Dedifferentiated amniotic fluid mesenchymal stem cell (primary cell): ENCODE data around the gene CDH13.

Experiments
- DNase-seq: peaks from one replicate; pipeline ENCODE4 v3.0.0-alpha.2; 2016; ENCODE audit errors: extremely low spot score

The CDH13 gene

DNA sequence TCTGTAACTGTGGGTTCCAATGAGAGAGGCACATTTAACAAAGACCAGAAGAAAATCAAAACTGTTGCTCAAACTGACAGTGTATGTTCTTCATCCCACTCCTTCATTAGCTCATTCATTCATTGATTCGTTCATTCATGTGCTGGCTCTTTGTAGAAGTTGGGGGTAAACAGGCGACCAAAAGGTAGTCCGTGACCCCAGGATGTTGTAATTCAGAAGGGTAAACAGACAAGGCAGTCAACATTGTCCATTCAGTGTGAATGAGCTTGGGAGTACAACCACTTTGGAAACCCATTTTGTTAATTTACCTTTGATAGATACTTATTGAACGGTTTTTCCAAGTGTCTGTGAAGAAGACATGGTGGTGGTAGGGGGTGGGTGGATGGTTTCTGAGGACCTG is 26.1 kb downstream of the CDH13 start:
- no peak for DNase-seq

DNA sequence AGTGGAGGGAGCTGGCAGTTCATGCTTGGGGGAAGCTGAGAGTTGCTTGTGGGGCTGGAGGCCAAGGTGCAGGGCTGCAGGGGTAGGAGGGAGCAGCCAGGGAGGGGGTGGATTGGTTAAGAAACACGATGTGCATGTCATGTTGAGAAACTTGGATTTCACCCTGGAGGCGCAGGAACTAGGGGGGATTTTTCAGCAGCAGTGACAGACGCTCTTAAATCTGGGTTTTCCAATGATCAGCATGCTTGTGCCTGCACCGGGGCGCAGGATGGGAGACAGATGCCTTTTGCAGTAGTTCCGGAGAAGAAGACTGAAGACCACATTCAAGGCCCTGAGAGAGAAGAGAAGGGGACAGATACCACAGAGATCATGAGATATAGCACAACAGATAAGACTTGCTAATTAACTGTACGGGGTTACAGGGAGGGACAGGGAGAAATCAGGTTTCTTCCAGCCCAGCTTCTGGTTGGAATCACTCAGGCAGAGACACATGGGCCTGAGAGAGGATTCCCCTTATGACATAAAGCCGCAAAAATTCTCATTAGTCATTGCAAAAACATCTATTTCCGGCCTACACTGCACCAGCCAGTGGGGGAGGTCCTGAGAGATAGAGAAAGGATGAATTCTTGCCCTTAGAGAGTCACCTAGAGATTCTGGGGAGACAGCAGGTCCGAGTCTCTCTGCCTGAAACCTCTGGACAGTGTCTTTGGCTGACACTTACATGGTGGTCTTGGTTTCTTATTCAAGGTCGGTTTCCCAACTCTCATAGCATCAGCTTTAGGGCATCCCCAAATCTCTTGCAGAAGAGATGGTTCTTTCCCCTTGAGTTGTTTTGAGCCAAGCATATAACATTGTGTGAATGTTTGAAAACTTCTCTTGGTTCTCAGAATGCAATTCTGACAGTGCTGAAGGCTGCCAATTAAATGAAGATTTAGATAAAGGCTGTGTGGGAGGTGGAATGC is 27.1 kb downstream of the CDH13 start:
- DNase-seq: peak; percentile 87

DNA sequence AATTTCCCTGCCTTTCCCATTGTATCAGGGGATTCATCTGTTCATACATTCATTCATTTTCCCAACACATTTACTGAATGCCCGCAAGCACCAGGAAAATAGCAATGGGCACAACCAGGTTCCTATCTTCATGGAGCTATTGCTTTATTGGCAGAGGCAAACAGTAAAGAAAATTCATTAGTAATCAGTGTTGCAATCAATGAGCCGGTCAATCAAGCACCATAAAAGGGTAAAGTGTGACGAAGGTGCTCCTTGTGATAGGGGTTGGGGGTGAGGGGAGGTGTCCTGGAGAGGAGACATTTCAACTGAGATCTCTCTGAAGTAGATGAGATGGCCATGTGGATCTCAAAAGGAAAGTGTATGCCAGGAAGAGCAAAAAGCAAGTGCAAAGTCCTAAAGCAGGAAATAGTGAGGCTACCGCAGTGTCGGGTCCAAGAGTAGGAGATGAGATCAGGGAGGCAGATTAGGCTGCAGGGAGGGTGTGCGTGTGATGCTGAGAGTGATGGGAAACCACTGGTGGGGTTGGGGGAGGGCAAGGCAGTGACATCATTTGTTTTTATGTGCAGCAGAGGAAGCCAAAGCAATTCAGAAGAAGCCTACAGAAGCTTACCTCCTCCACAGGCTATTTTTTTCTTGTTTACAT is 28.4 kb downstream of the CDH13 start:
- DNase-seq: peak; percentile 77

DNA sequence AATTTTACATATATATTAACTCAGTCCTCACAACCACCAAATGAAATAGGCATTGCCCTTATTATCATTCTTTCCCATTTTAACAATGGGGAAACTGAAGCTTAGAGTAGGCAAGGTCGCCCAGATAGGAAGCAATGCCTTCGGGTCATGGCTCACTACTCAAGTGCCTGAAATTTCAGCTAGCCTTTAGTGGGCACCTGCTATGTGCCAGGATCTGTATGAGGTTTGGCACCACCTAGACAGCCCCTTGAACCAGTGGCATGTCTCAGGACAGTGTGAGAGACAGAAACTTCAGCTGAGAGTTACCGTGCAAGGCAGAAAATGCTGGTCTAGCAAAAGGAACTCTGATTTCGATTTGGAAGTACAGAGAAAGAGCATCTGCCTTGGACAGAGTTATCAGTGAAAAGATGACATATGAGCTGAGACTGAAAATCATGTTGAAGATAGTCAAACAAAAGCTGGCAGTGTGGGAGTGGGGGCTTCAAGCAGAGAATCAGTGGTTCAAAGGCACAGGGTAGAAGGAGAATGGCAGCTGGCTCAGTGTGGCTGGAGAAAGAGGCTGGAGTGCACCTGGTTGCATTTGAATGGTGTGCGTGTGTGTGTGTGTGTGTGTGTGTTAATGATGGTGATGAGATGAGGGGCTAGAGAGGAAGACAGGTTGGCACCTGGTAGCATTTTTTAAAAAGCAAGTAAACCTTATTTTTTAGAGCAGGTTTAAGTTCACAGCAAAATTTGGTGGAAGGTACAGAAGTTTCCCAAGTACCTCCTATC is 29.1 kb downstream of the CDH13 start:
- no peak for DNase-seq

DNA sequence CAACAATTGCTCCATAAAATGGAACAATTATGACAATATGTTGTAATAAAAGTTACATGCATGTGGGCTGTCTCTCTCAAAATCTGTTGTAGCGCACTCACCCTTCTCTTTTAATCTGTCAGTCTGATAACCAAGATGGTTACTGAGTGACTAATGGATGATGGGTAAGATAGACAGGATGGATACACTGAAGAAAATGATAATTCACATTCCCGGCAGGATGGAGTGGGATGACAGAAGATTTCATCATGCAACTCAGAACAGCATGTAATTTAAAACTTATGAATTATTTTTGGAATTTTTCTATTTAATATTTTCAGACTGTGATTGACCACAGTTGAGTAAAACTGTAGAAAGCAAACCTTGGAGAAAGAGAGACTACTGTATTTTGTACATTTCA is 30.5 kb downstream of the CDH13 start:
- DNase-seq: peak; percentile 95

DNA sequence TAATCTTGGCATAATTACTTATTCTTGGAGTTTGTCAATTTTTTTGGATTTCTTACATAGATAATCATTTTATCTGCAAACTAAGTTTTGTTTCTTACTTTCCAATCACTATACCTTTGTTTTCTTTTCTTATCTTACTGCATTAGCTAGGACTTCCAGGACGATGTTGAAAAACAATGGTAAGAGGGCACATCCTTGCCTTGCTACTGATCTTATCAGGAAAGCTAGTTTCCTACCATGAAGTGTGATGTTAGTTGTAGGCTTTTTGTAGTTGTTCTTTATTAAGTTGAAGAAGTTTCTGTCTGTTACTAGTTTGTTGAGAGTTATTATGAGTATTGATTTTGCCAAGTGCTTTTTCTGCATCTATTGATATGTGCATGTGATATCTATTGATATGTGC is 31.0 kb downstream of the CDH13 start:
- no peak for DNase-seq

DNA sequence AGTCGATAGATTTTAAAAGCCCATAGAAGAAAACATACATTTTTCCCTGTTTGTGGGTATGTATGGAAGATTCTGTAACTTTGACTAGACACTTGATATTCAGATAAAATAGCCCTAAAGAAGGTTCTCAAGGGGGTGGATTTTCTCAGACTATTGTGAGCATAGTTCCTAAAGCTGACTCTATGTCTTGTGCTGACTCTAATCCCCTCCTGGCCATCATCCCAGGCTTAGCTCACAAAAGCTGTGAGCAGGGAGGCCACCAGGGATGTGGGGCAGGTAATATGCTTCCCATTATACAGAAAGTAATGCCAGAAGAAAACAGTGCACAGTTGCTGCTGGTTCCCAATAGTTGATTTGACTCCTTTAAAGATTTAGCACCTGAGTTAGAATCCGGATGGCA is 32.0 kb downstream of the CDH13 start:
- DNase-seq: peak; percentile 44

DNA sequence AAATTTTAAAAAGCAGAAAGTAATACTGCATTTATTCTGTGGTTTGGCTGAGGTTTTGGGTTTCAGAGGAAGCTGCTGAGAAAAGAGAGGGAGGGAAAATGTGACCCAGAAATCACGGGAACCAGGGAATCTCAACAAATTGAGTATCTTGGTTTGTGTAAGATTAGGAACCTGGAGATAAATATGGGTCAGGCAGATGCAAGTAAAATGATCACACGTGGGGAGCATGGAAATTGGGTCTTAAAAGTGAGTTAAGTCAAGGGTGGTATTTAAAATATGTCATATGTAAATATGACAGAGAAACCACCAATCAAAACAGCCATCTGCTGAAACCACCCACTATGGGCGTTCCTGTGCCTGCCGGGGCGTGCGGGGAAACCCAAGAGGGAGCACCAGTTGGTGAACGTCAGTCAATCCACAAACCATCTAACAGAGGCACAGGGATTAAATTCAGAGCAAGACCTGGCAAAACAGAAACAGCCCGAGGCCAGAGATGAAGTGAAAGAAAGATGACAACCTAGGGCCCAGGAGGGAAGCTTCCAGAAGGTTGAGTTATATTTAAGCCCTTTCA is 33.4 kb downstream of the CDH13 start:
- peak; percentile 64 for DNase-seq

DNA sequence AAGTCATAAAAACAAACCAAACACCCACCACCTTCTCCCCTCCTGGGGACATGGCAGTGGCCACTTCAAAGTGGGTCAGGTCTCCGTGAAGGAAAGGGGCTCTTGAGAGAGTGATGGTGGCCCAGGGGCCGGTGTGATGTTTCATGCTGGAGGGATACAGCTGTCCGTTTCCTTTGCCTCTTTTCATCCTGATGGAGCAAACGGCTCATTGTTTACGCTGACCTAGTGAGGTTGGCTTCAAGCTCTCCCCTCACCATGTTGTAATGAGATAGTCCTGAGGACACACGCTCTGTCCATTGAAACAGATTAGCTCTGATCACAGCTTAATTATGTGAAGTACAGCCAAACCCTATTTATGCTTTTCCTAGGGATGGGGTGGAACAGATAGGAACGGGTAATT is 34.2 kb downstream of the CDH13 start:
- no peak for DNase-seq

DNA sequence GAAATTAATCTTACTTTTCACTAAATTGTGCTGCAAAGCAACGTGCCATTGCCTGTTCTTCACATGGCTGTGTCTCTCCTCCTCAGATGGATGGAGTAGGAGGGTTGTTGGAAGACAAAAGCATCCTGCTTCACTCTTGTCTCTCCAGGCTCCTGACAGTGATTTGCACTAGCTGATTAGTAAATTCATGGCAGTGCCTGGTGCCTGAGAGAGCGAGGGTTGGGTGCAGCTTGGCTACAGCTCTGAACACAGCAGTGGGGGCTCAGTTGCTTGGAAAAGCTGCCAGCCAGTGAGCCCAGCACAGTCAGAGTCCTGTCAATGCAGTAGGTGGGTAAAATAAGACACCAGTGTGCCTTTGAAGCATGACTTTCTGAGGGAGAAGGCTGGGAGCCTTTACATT is 37.4 kb downstream of the CDH13 start:
- DNase-seq: no peak

DNA sequence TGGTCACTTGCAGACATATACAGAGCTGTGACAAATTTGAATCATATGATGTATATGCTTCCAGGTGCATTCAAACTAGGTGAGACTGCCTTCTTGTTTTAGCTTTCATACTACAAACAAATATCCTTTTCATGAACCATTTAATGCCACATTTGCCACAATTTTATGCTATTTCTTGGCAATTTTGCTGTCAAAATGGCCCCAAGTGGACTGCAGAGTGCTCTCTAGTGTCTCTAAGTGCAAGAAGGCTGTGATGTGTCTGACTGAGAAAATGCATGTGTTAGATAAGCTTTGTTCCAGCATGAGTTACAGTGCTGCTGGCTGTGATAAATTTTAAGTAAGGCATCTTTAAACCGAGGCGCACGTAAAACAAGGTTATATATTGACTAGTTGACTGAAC is 38.3 kb downstream of the CDH13 start:
- DNase-seq: no peak

DNA sequence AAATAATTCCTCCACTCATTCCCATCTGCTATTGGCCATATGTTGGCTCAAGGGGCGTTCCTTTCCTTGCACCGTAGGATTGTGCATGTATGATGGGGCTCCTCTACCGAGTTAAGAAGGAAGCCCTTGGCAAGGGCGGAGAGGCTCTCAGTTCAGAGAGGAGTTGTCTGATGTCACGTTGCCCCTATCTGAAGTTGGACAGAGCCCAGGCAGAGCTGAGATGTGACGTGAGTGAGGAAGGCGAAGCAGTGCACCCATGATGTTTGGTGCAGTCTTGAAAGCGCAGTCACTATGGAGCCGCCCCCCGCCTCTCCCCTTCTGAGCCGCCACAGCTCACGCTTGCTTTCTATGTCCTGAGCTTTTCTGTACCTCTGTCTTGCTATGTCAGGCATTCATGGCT is 40.7 kb downstream of the CDH13 start:
- DNase-seq: no peak

DNA sequence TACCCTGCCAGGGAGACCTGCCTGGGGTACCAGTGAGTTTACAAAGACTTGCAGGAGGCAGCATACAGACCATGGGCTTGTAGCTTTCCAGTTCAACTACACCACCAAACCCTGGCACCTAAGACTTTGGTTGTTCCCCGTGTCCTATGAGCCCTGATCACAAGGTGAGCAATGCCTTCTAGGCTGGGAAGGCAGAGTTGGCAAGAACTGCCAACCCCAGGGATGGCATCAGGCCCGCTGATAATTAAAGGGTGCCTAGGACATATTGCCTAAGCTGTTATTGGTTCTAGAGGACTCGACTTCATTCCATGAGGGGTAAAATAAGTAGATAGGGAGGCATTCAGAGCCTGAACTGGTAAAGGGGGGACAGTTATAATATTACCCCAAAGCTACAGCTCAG is 41.3 kb downstream of the CDH13 start:
- no peak for DNase-seq

DNA sequence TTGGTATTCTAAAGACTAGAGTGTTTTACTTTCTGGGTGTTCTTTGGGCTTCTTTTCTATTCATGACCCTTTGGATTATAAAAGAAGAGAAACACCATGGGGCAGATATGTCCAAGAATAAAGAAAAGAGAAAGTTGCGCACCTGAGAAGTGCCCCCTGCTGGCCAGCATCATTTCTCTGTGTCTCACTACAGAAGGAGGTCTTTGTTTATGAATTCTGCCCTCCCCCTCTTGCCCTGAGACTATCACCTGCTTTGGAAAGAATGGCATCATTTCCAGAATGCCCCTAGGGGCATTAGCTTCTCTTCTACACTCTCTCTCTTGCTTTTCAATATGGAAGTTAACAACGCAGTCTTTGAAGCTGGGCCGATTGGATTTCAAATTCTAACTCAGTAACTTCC is 45.0 kb downstream of the CDH13 start:
- no peak for DNase-seq

DNA sequence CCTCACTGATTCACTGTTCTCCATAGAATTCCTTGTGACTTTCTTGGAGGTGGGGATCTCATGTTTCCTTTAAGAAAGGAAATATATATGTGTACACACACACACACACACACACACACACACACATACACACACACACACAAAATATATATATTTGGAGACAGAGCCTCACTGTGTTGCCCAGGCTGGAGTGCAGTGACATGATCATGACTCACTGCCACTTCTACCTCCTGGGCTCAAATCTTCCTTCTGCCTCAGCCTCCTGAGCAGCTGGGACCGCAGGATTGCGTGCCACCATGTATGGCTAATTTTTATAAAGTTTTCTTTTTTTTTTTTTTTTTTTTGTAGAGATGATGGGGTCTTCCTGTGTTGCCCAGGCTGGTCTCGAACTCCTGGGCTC is 45.9 kb downstream of the CDH13 start:
- no peak for DNase-seq

DNA sequence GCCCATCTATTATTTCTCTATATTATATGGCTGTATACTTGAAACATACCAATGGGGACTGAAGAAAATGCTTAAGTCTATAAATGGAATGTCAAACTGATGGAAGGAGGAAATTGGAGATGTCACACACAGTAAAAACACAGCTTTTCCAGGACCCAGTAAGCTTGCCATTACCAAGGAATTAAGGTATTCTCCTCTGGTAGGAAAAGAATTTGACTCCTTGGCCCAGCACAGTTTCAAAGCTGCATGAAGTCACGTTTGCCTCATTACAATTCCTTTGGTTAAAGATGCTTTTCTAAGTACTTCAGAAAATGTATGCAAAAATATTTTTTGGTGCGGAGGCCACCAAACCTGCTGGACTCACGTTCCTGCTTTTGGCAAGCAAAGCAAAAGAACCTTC is 48.5 kb downstream of the CDH13 start:
- DNase-seq: peak; percentile 59

DNA sequence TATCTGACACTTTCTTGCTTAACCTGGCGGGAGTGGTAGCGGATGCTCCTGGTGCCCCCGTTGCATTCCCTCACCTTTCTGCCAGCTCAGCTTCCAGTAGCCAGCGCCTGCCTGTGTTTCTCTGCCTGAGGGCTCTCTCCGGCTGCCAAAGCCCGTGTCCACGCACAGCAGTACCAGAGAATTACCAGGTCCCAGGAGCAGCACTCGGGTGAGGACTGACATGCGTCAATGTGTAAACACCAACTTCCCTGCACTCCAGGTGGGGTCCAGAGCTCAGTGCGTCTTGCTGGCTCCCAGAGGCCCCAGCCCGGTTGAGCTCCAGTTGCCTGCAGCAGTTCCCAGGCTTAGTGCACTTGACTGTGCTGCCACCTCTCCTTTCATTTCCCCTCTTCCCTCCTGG is 54.8 kb downstream of the CDH13 start:
- no peak for DNase-seq

DNA sequence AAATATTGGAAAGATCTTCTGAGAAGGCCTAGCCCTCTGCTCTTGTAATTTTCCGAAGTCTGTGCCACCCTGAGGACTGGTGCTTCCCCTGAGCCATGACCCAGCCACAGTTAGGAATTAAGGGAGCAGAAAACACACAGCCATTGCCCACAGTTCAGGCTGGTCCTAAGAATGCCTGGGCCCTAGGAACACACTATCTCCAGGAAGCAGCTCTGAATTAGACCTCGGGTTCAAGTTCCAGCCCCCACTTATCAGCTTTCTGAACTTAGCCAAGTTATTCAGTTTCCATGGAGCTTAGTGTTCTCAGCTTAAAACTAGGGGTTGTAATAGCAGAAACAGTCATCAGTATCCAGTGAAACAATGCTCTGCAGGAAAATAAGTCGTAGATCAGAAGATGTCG is 56.0 kb downstream of the CDH13 start:
- no peak for DNase-seq

DNA sequence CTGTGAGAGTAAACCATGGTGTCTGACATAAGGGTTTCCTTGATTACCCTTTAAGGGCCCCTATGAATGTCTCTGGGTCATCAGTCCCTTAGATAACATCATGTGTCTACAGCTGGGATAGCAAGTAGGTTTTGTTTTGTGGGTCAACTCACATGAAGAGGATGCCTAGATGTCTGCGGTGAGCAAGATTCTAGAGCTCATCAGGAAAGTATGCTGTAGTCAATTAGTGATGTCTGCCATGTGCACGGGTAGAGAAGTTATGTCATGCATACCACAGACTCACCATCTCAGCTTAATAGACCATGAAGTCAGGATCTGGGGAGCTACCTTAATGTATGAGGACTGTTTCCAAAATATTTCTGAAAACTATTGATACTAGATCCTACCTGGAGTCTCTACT is 57.5 kb downstream of the CDH13 start:
- DNase-seq: no peak

DNA sequence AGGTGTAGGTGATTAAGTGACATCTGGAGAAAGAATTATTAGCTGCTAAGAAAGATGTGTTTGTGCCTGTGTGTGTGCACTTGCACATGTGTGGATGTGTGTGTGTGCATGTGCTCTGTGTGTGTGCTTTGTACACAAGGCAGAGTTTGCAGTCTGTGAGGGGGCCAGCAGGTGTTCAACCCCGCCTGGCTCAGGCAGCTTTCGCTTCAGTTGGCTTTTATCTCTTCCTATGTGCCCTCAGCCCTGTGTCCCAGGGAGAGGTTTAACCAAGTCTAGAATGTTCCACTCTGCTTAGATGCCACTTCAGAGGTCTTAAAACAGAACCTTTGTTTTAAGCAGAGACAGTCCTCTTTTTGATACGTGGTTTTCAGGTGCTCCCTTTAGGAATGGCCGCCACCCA is 58.8 kb downstream of the CDH13 start:
- no peak for DNase-seq

DNA sequence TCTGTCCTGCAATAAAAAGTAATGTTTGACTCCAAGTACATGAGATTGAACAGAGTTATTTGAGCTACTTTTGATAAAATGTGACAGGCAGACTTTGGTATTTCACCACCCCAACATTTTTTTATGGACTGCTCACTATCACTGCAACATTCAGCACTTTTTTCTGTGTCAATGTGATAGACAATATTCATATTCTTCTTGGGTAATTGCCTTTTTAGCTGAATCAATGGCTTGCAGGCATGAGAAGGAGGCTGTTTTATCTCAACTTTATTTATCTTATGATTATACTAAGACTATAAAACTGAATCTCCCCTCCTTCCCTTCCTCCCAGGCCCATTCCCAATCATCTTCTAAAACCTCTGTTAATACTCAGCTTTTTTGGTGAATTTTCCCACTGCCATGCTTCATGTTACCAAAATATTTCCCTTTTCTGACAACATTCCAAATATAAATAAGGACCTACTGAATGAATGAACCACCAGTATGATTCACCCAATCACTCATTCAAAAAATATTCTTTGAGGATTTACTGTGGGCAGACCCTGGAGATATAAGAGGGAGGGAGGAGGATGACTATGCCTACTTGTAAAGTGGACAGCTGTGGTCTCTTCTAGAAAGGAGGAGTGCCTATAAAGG is 67.6 kb downstream of the CDH13 start:
- DNase-seq: peak; percentile 50

DNA sequence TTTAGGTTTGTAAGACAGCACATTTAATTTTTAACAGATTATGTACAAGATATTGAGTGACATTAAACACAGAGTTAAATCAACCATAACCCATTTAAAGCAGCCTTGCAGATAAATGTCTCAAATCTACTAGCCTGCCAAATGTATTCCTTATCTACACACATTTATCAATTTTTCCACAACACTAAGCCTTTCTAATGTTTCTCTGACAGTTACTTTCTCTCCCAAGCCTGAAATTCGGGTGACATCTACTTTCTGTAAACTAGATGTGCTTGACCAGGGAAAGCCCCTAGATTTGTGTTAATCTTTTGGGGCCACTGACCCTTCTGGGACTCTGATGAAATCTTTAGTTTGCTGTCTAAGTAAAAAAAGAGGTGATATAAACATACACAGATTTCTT is 69.0 kb downstream of the CDH13 start:
- DNase-seq: peak; percentile 18
